OCI-LY1 (cell line): ENCODE measurements around the gene RAPGEF1.

ENCODE experiments used
- H2AFZ ChIP-seq: fragments of 200-600 bp; sonication (generic), shearing (Covaris generic); 2 replicates; pipeline ENCODE4 v1.6.0; 2014; ENCODE audit warnings: antibody characterized with exemption, mild to moderate bottlenecking, low read length
- H3F3A ChIP-seq: fragments of 200-600 bp; sonication (generic), shearing (Covaris generic); 2 replicates; pipeline ENCODE4 v1.6.0; 2014; ENCODE audit warnings: mild to moderate bottlenecking, antibody characterized with exemption, low read length, moderate library complexity; ENCODE audit not compliant: insufficient read depth
- H3K27ac ChIP-seq: fragments of 200-600 bp; sonication (generic); 2 replicates; pipeline ENCODE4 v1.5.1; 2014; ENCODE audit warnings: low read length, mixed run types, mild to moderate bottlenecking, low read depth; ENCODE audit not compliant: poor library complexity, severe bottlenecking
- H3K27me3 ChIP-seq: fragments of 200-600 bp; sonication (generic); 2 replicates; pipeline ENCODE4 v1.6.0; 2014; ENCODE audit warnings: antibody characterized with exemption, mild to moderate bottlenecking, low read length, moderate library complexity; ENCODE audit not compliant: insufficient read depth
- H3K36me3 ChIP-seq: fragments of 200-600 bp; sonication (generic); 2 replicates; pipeline ENCODE4 v1.6.1; 2014; ENCODE audit warnings: mild to moderate bottlenecking, antibody characterized with exemption, low read length, moderate library complexity, mixed read lengths; ENCODE audit not compliant: insufficient read depth
- H3K4me1 ChIP-seq: fragments of 200-600 bp; sonication (generic); 2 replicates; pipeline ENCODE4 v1.5.1; 2014; ENCODE audit warnings: mild to moderate bottlenecking, low read length, moderate library complexity; ENCODE audit not compliant: insufficient read depth, severe bottlenecking
- H3K4me2 ChIP-seq: fragments of 200-600 bp; sonication (generic), shearing (Covaris generic); 2 replicates; pipeline ENCODE4 v1.6.1; 2014; ENCODE audit warnings: low read length
- H3K4me3 ChIP-seq: fragments of 200-600 bp; sonication (generic); 2 replicates; pipeline ENCODE4 v1.5.1; 2014; ENCODE audit warnings: low read length, low read depth, mild to moderate bottlenecking, mixed read lengths; ENCODE audit not compliant: poor library complexity, severe bottlenecking
- H3K79me2 ChIP-seq: fragments of 200-600 bp; shearing (Covaris generic); 2 replicates; pipeline ENCODE4 v1.6.1; 2016; ENCODE audit warnings: mixed run types, low read length, mixed read lengths; ENCODE audit not compliant: insufficient read depth
- H3K9ac ChIP-seq: fragments of 200-600 bp; sonication (generic), shearing (Covaris generic); 2 replicates; pipeline ENCODE4 v1.6.1; 2014; ENCODE audit warnings: mild to moderate bottlenecking, low read length, mixed read lengths
- H3K9me2 ChIP-seq: fragments of 200-600 bp; sonication (generic), shearing (Covaris generic); 2 replicates; pipeline ENCODE4 v1.6.1; 2014; ENCODE audit warnings: low read depth, mild to moderate bottlenecking, low read length, mixed read lengths
- H3K9me3 ChIP-seq: fragments of 200-600 bp; shearing (Covaris generic); 2 replicates; pipeline ENCODE4 v1.6.1; 2014; ENCODE audit warnings: low read length, mixed read lengths
- H4K20me1 ChIP-seq: fragments of 200-600 bp; sonication (generic), shearing (Covaris generic); 2 replicates; pipeline ENCODE4 v1.6.0; 2016; ENCODE audit warnings: mild to moderate bottlenecking, low read length; ENCODE audit not compliant: insufficient read depth
- CTCF ChIP-seq: fragments of 200-600 bp; sonication (generic), shearing (Covaris generic); IDR thresholded peaks from 2 replicates; pipeline ENCODE4 v1.5.1; 2017; ENCODE audit warnings: mild to moderate bottlenecking, antibody characterized with exemption, low read length, moderate library complexity, mixed read lengths
- EZH2 ChIP-seq: fragments of 200-600 bp; sonication (generic), shearing (Covaris generic); IDR thresholded peaks from 2 replicates; pipeline ENCODE4 v1.8.0; 2017; ENCODE audit warnings: borderline replicate concordance, mixed run types, mild to moderate bottlenecking, antibody characterized with exemption, low read length, moderate library complexity, mixed read lengths

The RAPGEF1 gene

GRCh38 chr9:131539223-131539923 is 200.5 kb downstream of the RAPGEF1 start:
- H3K4me2 ChIP-seq: no peak overlapping the region
- TF ChIP-seq EZH2 (no peak), CTCF (no peak)

GRCh38 chr9:131537946-131538345 is 201.9 kb downstream of the RAPGEF1 start:
- H4K20me1 ChIP-seq: no peaks in the 10 kb centered on the region
- no peak overlapping the region for H3K4me2 ChIP-seq
- no peaks in the 10 kb centered on the region for H3K36me3 ChIP-seq
- H3K79me2 ChIP-seq: no peaks in the 10 kb centered on the region
- H3K9ac ChIP-seq: no peak overlapping the region
- no peaks in the 10 kb centered on the region for H3K9me3 ChIP-seq
- no peak overlapping the region for H2AFZ ChIP-seq
- H3K4me1 ChIP-seq: peaks cover 3% of the 10 kb centered on the region
- TF ChIP-seq CTCF (no peak), EZH2 (no peak)
- H3K27ac ChIP-seq: no peak overlapping the region
- 0 out of 2 replicates have a peak, but pooled peaks cover 4% of the 10 kb centered on the region for H3K27me3 ChIP-seq
- H3F3A ChIP-seq: no peaks in the 10 kb centered on the region
- H3K9me2 ChIP-seq: no peaks in the 10 kb centered on the region
- H3K4me3 ChIP-seq: no peak overlapping the region

More at GRCh38 chr9:131539223-131539923, 200.5 kb downstream of the RAPGEF1 start:
- Histone ChIP-seq H3K9me2 (no peaks in the 10 kb centered on the region), H3K4me1 (peaks cover 3% of the 10 kb centered on the region), H3K9me3 (peaks cover 5% of the 10 kb centered on the region), H3K27ac (no peak overlapping the region), H3K79me2 (no peaks in the 10 kb centered on the region), H3K36me3 (no peaks in the 10 kb centered on the region), H2AFZ (no peak overlapping the region), H3K4me3 (no peak overlapping the region), H4K20me1 (no peaks in the 10 kb centered on the region), H3K27me3 (0 out of 2 replicates have a peak, but pooled peaks cover 4% of the 10 kb centered on the region), H3K9ac (no peak overlapping the region), H3F3A (no peaks in the 10 kb centered on the region)

- Histone ChIP-seq H3K36me3 (peaks cover 3% of the 10 kb centered on the region; the same call in 1 of the 2 replicates), H3K27me3 (0 out of 2 replicates have a peak, but pooled peaks cover 4% of the 10 kb centered on the region)
- TF ChIP-seq CTCF: no peak
- no peak for TF ChIP-seq EZH2
These were observed 205.1 kb downstream of the RAPGEF1 start for GRCh38 chr9:131534721-131535237.

More at GRCh38 chr9:131534721-131535237, 205.1 kb downstream of the RAPGEF1 start:
- Histone ChIP-seq H3K9ac (no peak overlapping the region), H3K9me3 (no peaks in the 10 kb centered on the region), H3F3A (no peaks in the 10 kb centered on the region), H3K4me2 (no peak overlapping the region), H3K4me1 (peaks cover 16% of the 10 kb centered on the region), H4K20me1 (no peaks in the 10 kb centered on the region), H3K79me2 (no peaks in the 10 kb centered on the region), H3K9me2 (no peaks in the 10 kb centered on the region), H3K27ac (no peak overlapping the region), H2AFZ (no peak overlapping the region), H3K4me3 (no peak overlapping the region)
